GM23338 (cell line): Measurements from ENCODE around the gene THBS3. TPM values are rescaled to one million over a fixed set of nuclear protein-coding genes. Genes with fewer than 3 reads are reported as not detected.

Source experiments
- ATAC-seq: fragments of 200-7000 bp; cut with Tn5 transposase; 3 replicates; pipeline ENCODE4 v1.9.1; 2020
- DNase-seq: peaks from one replicate; pipeline ENCODE4 v3.0.0-alpha.2; 2015; ENCODE audit warnings: low spot score
- H2AFZ ChIP-seq: fragments of 200-600 bp; sonication (generic); 2 replicates; pipeline ENCODE4 v1.8.0; 2016; ENCODE audit warnings: antibody characterized with exemption, mild to moderate bottlenecking, moderate library complexity
- H3F3A ChIP-seq: fragments of 200-600 bp; sonication (generic); replicated peaks from 2 replicates; pipeline ENCODE4 v1.8.0; 2017; ENCODE audit warnings: antibody characterized with exemption, mixed run types, low read depth
- H3K27ac ChIP-seq: fragments of 200-600 bp; sonication (generic); 2 replicates; pipeline ENCODE4 v1.6.1; 2016; ENCODE audit warnings: low read depth
- H3K27me3 ChIP-seq: fragments of 200-600 bp; sonication (generic); 2 replicates; pipeline ENCODE4 v1.8.0; 2016; ENCODE audit warnings: mild to moderate bottlenecking, mixed run types, moderate library complexity; ENCODE audit not compliant: insufficient read depth
- H3K36me3 ChIP-seq: fragments of 200-600 bp; sonication (generic); 2 replicates; pipeline ENCODE4 v1.8.0; 2016; ENCODE audit warnings: mild to moderate bottlenecking; ENCODE audit not compliant: insufficient read depth
- H3K4me1 ChIP-seq: fragments of 200-600 bp; sonication (generic); 2 replicates; pipeline ENCODE4 v1.8.0; 2016; ENCODE audit warnings: mild to moderate bottlenecking, moderate library complexity; ENCODE audit not compliant: insufficient read depth
- H3K4me2 ChIP-seq: fragments of 200-600 bp; sonication (generic); 2 replicates; pipeline ENCODE4 v1.7.1; 2017; ENCODE audit warnings: mixed run types
- H3K4me3 ChIP-seq: fragments of 200-600 bp; sonication (generic); 2 replicates; pipeline ENCODE4 v1.6.1; 2016; ENCODE audit warnings: mixed run types
- H3K79me2 ChIP-seq: fragments of 200-600 bp; sonication (generic); replicated peaks from 2 replicates; pipeline ENCODE4 v1.8.0; 2017; ENCODE audit warnings: mild to moderate bottlenecking; ENCODE audit not compliant: insufficient read depth
- H3K9me2 ChIP-seq: fragments of 200-600 bp; sonication (generic); 2 replicates; pipeline ENCODE4 v1.8.0; 2017; ENCODE audit not compliant: insufficient read depth
- H4K20me1 ChIP-seq: fragments of 200-600 bp; sonication (generic); replicated peaks from 2 replicates; pipeline ENCODE4 v1.8.0; 2017; ENCODE audit warnings: mild to moderate bottlenecking; ENCODE audit not compliant: insufficient read depth
- H3K27ac Mint-ChIP-seq: 2 replicates; pipeline ENCODE4 v1.8.0; 2020; ENCODE audit warnings: inconsistent platforms, mild to moderate bottlenecking, moderate library complexity, mixed read lengths
- H3K27me3 Mint-ChIP-seq: 3 replicates; pipeline ENCODE4 v1.8.0; 2022; ENCODE audit warnings: low read depth, mild to moderate bottlenecking, moderate library complexity, mixed read lengths, inconsistent platforms; ENCODE audit not compliant: insufficient read depth, poor library complexity
- H3K36me3 Mint-ChIP-seq: 3 replicates; pipeline ENCODE4 v1.8.0; 2021; ENCODE audit warnings: low read depth, mild to moderate bottlenecking, inconsistent platforms, moderate library complexity, mixed read lengths
- H3K4me1 Mint-ChIP-seq: 3 replicates; pipeline ENCODE4 v1.8.0; 2020; ENCODE audit warnings: mild to moderate bottlenecking, inconsistent platforms, mixed read lengths
- H3K4me3 Mint-ChIP-seq: 3 replicates; pipeline ENCODE4 v1.8.0; 2021; ENCODE audit warnings: moderate library complexity, mild to moderate bottlenecking, inconsistent platforms, mixed read lengths
- H3K9me3 Mint-ChIP-seq: 3 replicates; pipeline ENCODE4 v1.8.0; 2020; ENCODE audit warnings: moderate library complexity, mild to moderate bottlenecking, inconsistent platforms, mixed read lengths
- CREB1 ChIP-seq: fragments of 250-450 bp; sonication (Bioruptor Pico); IDR thresholded peaks from 2 replicates; pipeline ENCODE4 v1.5.0; 2020; ENCODE audit warnings: low read depth, mild to moderate bottlenecking, moderate library complexity
- JUNB ChIP-seq: IDR thresholded peaks from one replicate; pipeline ENCODE4 v1.6.1; 2016; ENCODE audit warnings: antibody characterized with exemption; ENCODE audit not compliant: unreplicated experiment
- NANOG ChIP-seq: IDR thresholded peaks from 2 replicates; pipeline ENCODE4 v1.6.1; 2016; ENCODE audit warnings: antibody characterized with exemption, borderline replicate concordance
- POLR2AphosphoS5 ChIP-seq: IDR thresholded peaks from 2 replicates; pipeline ENCODE4 v1.6.1; 2016; ENCODE audit warnings: antibody characterized with exemption, low read depth
- STAT1 ChIP-seq: IDR thresholded peaks from one replicate; pipeline ENCODE4 v1.6.1; 2016; ENCODE audit warnings: antibody characterized with exemption; ENCODE audit not compliant: unreplicated experiment
- ZNF114 ChIP-seq: fragments of 250-450 bp; sonication (Bioruptor Pico); IDR thresholded peaks from 2 replicates; pipeline ENCODE4 v1.5.0; 2020; ENCODE audit warnings: mild to moderate bottlenecking, moderate library complexity
- ZNF331 ChIP-seq: fragments of 250-450 bp; sonication (Bioruptor Pico); IDR thresholded peaks from 2 replicates; pipeline ENCODE4 v1.5.0; 2020; ENCODE audit warnings: low read depth, mild to moderate bottlenecking, moderate library complexity
- polyA plus RNA-seq: library from polyadenylated mRNA; unstranded; fragments of >200 nt; fragmentation: Nextera tagmentation; extraction: Ambion mirVana; gene quantifications from 2 replicates; pipeline ENCODE4 v1.2.1, GENCODE V29; 2016
- total RNA-seq: library from RNA; depleted of rRNA; stranded (reverse); fragments of >200 nt; shearing (Covaris generic); gene quantifications from 2 replicates; pipeline ENCODE4 v1.2.3, GENCODE V29; 2014
- TF ChIP-seq, protein P1 (sequence below): fragments of 250-450 bp; sonication (Bioruptor Pico); IDR thresholded peaks from 2 replicates; pipeline ENCODE4 v1.5.0; 2020; ENCODE audit warnings: mild to moderate bottlenecking, moderate library complexity
- TF ChIP-seq, protein P2 (sequence below): IDR thresholded peaks from one replicate; pipeline ENCODE4 v1.6.1; 2018; ENCODE audit warnings: antibody characterized with exemption; ENCODE audit not compliant: unreplicated experiment

Gene THBS3
- total and polyA plus RNA-seq, 2 experiments from 2014 or later = 1.2 to 4.3 TPM

DNA sequence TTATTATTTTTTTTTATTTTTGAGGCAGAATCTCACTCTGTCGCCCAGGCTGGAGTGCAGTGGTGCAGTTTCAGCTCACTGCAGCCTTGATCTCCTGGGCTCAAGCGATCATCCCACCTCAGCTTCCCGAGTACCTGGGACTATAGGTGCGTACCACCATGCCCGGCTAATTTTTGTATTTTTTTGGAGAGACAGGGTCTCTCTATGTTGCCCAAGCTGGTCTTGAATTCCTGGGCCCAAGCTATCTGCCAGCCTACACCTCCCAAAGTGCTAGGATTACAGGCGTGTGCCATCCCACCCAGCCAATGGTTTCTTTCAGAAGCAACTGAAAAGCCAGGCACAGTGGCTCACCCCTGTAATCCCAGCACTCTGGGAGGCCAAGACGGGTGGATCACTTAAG is 36.9 kb downstream of the THBS3 start:
- ATAC-seq = no peak
- H3K9me2 ChIP-seq = no peaks in the 10 kb centered on the region
- no peaks in the 10 kb centered on the region for H3K36me3 ChIP-seq
- no peak for TF ChIP-seq ZNF331 (CRISPR knock-in tag)
- TF ChIP-seq, protein P1, sequence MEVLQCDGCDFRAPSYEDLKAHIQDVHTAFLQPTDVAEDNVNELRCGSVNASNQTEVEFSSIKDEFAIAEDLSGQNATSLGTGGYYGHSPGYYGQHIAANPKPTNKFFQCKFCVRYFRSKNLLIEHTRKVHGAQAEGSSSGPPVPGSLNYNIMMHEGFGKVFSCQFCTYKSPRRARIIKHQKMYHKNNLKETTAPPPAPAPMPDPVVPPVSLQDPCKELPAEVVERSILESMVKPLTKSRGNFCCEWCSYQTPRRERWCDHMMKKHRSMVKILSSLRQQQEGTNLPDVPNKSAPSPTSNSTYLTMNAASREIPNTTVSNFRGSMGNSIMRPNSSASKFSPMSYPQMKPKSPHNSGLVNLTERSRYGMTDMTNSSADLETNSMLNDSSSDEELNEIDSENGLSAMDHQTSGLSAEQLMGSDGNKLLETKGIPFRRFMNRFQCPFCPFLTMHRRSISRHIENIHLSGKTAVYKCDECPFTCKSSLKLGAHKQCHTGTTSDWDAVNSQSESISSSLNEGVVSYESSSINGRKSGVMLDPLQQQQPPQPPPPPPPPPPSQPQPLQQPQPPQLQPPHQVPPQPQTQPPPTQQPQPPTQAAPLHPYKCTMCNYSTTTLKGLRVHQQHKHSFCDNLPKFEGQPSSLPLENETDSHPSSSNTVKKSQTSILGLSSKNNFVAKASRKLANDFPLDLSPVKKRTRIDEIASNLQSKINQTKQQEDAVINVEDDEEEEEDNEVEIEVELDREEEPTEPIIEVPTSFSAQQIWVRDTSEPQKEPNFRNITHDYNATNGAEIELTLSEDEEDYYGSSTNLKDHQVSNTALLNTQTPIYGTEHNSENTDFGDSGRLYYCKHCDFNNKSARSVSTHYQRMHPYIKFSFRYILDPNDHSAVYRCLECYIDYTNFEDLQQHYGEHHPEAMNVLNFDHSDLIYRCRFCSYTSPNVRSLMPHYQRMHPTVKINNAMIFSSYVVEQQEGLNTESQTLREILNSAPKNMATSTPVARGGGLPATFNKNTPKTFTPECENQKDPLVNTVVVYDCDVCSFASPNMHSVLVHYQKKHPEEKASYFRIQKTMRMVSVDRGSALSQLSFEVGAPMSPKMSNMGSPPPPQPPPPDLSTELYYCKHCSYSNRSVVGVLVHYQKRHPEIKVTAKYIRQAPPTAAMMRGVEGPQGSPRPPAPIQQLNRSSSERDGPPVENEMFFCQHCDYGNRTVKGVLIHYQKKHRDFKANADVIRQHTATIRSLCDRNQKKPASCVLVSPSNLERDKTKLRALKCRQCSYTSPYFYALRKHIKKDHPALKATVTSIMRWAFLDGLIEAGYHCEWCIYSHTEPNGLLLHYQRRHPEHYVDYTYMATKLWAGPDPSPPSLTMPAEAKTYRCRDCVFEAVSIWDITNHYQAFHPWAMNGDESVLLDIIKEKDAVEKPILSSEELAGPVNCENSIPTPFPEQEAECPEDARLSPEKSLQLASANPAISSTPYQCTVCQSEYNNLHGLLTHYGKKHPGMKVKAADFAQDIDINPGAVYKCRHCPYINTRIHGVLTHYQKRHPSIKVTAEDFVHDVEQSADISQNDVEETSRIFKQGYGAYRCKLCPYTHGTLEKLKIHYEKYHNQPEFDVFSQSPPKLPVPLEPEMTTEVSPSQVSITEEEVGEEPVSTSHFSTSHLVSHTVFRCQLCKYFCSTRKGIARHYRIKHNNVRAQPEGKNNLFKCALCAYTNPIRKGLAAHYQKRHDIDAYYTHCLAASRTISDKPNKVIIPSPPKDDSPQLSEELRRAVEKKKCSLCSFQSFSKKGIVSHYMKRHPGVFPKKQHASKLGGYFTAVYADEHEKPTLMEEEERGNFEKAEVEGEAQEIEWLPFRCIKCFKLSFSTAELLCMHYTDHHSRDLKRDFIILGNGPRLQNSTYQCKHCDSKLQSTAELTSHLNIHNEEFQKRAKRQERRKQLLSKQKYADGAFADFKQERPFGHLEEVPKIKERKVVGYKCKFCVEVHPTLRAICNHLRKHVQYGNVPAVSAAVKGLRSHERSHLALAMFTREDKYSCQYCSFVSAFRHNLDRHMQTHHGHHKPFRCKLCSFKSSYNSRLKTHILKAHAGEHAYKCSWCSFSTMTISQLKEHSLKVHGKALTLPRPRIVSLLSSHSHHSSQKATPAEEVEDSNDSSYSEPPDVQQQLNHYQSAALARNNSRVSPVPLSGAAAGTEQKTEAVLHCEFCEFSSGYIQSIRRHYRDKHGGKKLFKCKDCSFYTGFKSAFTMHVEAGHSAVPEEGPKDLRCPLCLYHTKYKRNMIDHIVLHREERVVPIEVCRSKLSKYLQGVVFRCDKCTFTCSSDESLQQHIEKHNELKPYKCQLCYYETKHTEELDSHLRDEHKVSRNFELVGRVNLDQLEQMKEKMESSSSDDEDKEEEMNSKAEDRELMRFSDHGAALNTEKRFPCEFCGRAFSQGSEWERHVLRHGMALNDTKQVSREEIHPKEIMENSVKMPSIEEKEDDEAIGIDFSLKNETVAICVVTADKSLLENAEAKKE = no peak
- TF ChIP-seq, protein P2, sequence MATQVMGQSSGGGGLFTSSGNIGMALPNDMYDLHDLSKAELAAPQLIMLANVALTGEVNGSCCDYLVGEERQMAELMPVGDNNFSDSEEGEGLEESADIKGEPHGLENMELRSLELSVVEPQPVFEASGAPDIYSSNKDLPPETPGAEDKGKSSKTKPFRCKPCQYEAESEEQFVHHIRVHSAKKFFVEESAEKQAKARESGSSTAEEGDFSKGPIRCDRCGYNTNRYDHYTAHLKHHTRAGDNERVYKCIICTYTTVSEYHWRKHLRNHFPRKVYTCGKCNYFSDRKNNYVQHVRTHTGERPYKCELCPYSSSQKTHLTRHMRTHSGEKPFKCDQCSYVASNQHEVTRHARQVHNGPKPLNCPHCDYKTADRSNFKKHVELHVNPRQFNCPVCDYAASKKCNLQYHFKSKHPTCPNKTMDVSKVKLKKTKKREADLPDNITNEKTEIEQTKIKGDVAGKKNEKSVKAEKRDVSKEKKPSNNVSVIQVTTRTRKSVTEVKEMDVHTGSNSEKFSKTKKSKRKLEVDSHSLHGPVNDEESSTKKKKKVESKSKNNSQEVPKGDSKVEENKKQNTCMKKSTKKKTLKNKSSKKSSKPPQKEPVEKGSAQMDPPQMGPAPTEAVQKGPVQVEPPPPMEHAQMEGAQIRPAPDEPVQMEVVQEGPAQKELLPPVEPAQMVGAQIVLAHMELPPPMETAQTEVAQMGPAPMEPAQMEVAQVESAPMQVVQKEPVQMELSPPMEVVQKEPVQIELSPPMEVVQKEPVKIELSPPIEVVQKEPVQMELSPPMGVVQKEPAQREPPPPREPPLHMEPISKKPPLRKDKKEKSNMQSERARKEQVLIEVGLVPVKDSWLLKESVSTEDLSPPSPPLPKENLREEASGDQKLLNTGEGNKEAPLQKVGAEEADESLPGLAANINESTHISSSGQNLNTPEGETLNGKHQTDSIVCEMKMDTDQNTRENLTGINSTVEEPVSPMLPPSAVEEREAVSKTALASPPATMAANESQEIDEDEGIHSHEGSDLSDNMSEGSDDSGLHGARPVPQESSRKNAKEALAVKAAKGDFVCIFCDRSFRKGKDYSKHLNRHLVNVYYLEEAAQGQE = no peak
- no peak for TF ChIP-seq ZNF114 (CRISPR knock-in tag)
- no peak for TF ChIP-seq CREB1
- no peak for TF ChIP-seq STAT1
- no peak for TF ChIP-seq NANOG
- TF ChIP-seq POLR2AphosphoS5 = no peak
- TF ChIP-seq JUNB = no peak
- H3K79me2 ChIP-seq = peaks cover 20% of the 10 kb centered on the region
- H2AFZ ChIP-seq = no peak overlapping the region
- H3K27ac ChIP-seq = no peak overlapping the region
- DNase-seq = no peak
- peaks cover 33% of the 10 kb centered on the region for H3F3A ChIP-seq
- Mint-ChIP-seq H3K4me3 (no peak overlapping the region), H3K4me1 (peaks cover 21% of the 10 kb centered on the region), H3K9me3 (peaks cover 4% of the 10 kb centered on the region), H3K36me3 (peaks cover 16% of the 10 kb centered on the region), H3K27ac (no peak overlapping the region), H3K27me3 (peaks cover 19% of the 10 kb centered on the region)
- H3K27me3 ChIP-seq = no peaks in the 10 kb centered on the region
- peaks cover 28% of the 10 kb centered on the region for H3K4me1 ChIP-seq
- H4K20me1 ChIP-seq = no peaks in the 10 kb centered on the region
- no peak overlapping the region for H3K4me2 ChIP-seq
- no peak overlapping the region for H3K4me3 ChIP-seq
